ENCODE results near the gene KCTD2. TPM values are rescaled to one million over a fixed set of nuclear protein-coding genes. Genes with fewer than 3 reads are reported as not detected.

KCTD2 gene
- total and polyA plus RNA-seq, 2 of the 13 experiments (the other 11 are each of a cell fraction or from before 2014, with no cell fraction given): 28.3 to 32.6 TPM

DNA sequence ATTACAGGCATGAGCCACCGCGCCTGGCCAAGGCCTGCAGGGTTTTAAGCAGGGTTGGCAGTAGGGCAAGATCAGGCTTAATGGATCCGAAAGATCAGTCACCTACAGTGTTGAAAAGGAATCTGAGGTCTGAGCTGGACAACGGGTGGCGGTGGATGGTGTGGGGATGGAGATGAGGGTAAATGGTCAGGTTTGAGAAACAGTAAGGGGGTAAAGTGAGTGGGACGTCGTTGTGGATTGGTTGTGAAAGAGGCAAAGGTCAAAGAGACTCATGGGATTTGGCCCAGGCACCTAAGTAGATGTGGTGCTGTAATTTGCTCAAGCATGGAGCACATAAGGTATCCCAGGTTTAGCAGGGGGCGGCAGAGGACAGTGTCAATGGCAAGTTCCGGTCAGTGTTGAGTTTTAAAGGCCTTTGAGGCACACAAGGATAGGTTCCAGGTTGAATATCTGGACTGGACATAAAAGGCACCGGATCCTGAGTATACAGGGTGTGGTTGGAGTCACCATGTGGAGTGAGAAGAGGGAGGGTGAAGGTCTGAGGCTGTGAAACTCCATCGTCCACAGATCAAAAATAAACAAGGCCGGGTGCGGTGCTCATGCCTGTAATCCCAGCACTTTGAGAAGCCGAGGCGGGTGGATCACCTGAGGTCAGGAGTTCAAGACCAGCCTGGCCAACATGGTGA, 39.6 kb downstream of the KCTD2 start (continued):
- TF ChIP-seq, protein P1, sequence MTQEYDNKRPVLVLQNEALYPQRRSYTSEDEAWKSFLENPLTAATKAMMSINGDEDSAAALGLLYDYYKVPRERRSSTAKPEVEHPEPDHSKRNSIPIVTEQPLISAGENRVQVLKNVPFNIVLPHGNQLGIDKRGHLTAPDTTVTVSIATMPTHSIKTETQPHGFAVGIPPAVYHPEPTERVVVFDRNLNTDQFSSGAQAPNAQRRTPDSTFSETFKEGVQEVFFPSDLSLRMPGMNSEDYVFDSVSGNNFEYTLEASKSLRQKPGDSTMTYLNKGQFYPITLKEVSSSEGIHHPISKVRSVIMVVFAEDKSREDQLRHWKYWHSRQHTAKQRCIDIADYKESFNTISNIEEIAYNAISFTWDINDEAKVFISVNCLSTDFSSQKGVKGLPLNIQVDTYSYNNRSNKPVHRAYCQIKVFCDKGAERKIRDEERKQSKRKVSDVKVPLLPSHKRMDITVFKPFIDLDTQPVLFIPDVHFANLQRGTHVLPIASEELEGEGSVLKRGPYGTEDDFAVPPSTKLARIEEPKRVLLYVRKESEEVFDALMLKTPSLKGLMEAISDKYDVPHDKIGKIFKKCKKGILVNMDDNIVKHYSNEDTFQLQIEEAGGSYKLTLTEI (CRISPR knock-in tag; conservative IDR thresholded peaks at IDR 0.05): no peak
- TF ChIP-seq POLR2A (IDR thresholded peaks at IDR 0.05; ENCODE audit: insufficient read depth in 1 of 2, low read depth in 2 of 2, low read length in 2 of 2) (no peak), GFI1 (CRISPR knock-in tag; IDR thresholded peaks at IDR 0.05; ENCODE audit: borderline replicate concordance) (peak; percentile 78; the same call in 1 of the 2 replicates), ZNF484 (CRISPR knock-in tag; IDR thresholded peaks at IDR 0.05; ENCODE audit: borderline replicate concordance, low read depth) (no peak), ZNF777 (CRISPR knock-in tag; IDR thresholded peaks at IDR 0.05) (no peak; the same call in 1 of the 2 replicates), SPEN (CRISPR knock-in tag; IDR thresholded peaks at IDR 0.05; ENCODE audit: low read depth) (no peak; the same call in 1 of the 2 replicates), ZNF670 (CRISPR knock-in tag; IDR thresholded peaks at IDR 0.05; ENCODE audit: borderline replicate concordance) (no peak), ZNF331 (CRISPR knock-in tag; IDR thresholded peaks at IDR 0.05) (no peak), ZFY (CRISPR knock-in tag; IDR thresholded peaks at IDR 0.05) (0 out of 2 replicates have a peak, but pooled peaks have one; percentile 34), ZNF225 (CRISPR knock-in tag; IDR thresholded peaks at IDR 0.05) (no peak), ZNF549 (CRISPR knock-in tag; IDR thresholded peaks at IDR 0.05) (no peak), ZNF205 (CRISPR knock-in tag; IDR thresholded peaks at IDR 0.05) (no peak; the same call in 1 of the 2 replicates), ZNF644 (CRISPR knock-in tag; IDR thresholded peaks at IDR 0.05; ENCODE audit: low read depth) (peak; percentile 91; the same call in 1 of the 2 replicates), AGO1 (IDR thresholded peaks at IDR 0.05; ENCODE audit: low read depth, low read length, poor library complexity, severe bottlenecking) (no peak), ZNF567 (CRISPR knock-in tag; IDR thresholded peaks at IDR 0.05; ENCODE audit: borderline replicate concordance) (peak; percentile 29; the same call in 1 of the 2 replicates), DNMT3B (CRISPR knock-in tag; conservative IDR thresholded peaks at IDR 0.05) (peak; percentile 84; the same call in 1 of the 2 replicates), ZNF207 (IDR thresholded peaks at IDR 0.05; ENCODE audit: borderline replicate concordance) (no peak), ZFP62 (CRISPR knock-in tag; IDR thresholded peaks at IDR 0.05) (0 out of 2 replicates have a peak, but pooled peaks have one; percentile 36), ZNF615 (CRISPR knock-in tag; IDR thresholded peaks at IDR 0.05; ENCODE audit: borderline replicate concordance) (no peak; the same call in 1 of the 2 replicates), ZKSCAN1 (IDR thresholded peaks at IDR 0.05; ENCODE audit: low read length) (no peak), CAMTA2 (CRISPR knock-in tag; IDR thresholded peaks at IDR 0.05; ENCODE audit: borderline replicate concordance) (no peak), HDAC6 (IDR thresholded peaks at IDR 0.05; ENCODE audit: low read depth, low read length) (no peak), ZFP1 (CRISPR knock-in tag; IDR thresholded peaks at IDR 0.05) (0 out of 2 replicates have a peak, but pooled peaks have one; percentile 42), ZNF775 (CRISPR knock-in tag; IDR thresholded peaks at IDR 0.05; ENCODE audit: borderline replicate concordance) (no peak), SIN3B (IDR thresholded peaks at IDR 0.05; ENCODE audit: low read length) (no peak), FOXA3 (CRISPR knock-in tag; IDR thresholded peaks at IDR 0.05) (peak; percentile 86), PCBP1 (IDR thresholded peaks at IDR 0.05; ENCODE audit: borderline replicate concordance, low read depth, low read length) (no peak), ZNF354B (CRISPR knock-in tag; IDR thresholded peaks at IDR 0.05) (no peak)
- TF ChIP-seq, protein P2, sequence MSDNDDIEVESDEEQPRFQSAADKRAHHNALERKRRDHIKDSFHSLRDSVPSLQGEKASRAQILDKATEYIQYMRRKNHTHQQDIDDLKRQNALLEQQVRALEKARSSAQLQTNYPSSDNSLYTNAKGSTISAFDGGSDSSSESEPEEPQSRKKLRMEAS (IDR thresholded peaks at IDR 0.05): peak; percentile 51
- TF ChIP-seq, protein P3, sequence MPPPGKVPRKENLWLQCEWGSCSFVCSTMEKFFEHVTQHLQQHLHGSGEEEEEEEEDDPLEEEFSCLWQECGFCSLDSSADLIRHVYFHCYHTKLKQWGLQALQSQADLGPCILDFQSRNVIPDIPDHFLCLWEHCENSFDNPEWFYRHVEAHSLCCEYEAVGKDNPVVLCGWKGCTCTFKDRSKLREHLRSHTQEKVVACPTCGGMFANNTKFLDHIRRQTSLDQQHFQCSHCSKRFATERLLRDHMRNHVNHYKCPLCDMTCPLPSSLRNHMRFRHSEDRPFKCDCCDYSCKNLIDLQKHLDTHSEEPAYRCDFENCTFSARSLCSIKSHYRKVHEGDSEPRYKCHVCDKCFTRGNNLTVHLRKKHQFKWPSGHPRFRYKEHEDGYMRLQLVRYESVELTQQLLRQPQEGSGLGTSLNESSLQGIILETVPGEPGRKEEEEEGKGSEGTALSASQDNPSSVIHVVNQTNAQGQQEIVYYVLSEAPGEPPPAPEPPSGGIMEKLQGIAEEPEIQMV (CRISPR knock-in tag; IDR thresholded peaks at IDR 0.05; ENCODE audit: low read depth): no peak

Data from HepG2 (cell line).